GM23338 (cell line): ENCODE measurements around the gene PLXNC1. TPM values are rescaled to one million over a fixed set of nuclear protein-coding genes. Genes with fewer than 3 reads are reported as not detected.

Source experiments
- ATAC-seq: fragments of 200-7000 bp; cut with Tn5 transposase; 3 replicates; pipeline ENCODE4 v1.9.1; 2020
- DNase-seq: peaks from one replicate; pipeline ENCODE4 v3.0.0-alpha.2; 2015; ENCODE audit warnings: low spot score
- H2AFZ ChIP-seq: fragments of 200-600 bp; sonication (generic); 2 replicates; pipeline ENCODE4 v1.8.0; 2016; ENCODE audit warnings: antibody characterized with exemption, mild to moderate bottlenecking, moderate library complexity
- H3F3A ChIP-seq: fragments of 200-600 bp; sonication (generic); replicated peaks from 2 replicates; pipeline ENCODE4 v1.8.0; 2017; ENCODE audit warnings: antibody characterized with exemption, mixed run types, low read depth
- H3K27ac ChIP-seq: fragments of 200-600 bp; sonication (generic); 2 replicates; pipeline ENCODE4 v1.6.1; 2016; ENCODE audit warnings: low read depth
- H3K27me3 ChIP-seq: fragments of 200-600 bp; sonication (generic); 2 replicates; pipeline ENCODE4 v1.8.0; 2016; ENCODE audit warnings: mild to moderate bottlenecking, mixed run types, moderate library complexity; ENCODE audit not compliant: insufficient read depth
- H3K36me3 ChIP-seq: fragments of 200-600 bp; sonication (generic); 2 replicates; pipeline ENCODE4 v1.8.0; 2016; ENCODE audit warnings: mild to moderate bottlenecking; ENCODE audit not compliant: insufficient read depth
- H3K4me1 ChIP-seq: fragments of 200-600 bp; sonication (generic); 2 replicates; pipeline ENCODE4 v1.8.0; 2016; ENCODE audit warnings: mild to moderate bottlenecking, moderate library complexity; ENCODE audit not compliant: insufficient read depth
- H3K4me2 ChIP-seq: fragments of 200-600 bp; sonication (generic); 2 replicates; pipeline ENCODE4 v1.7.1; 2017; ENCODE audit warnings: mixed run types
- H3K4me3 ChIP-seq: fragments of 200-600 bp; sonication (generic); 2 replicates; pipeline ENCODE4 v1.6.1; 2016; ENCODE audit warnings: mixed run types
- H3K79me2 ChIP-seq: fragments of 200-600 bp; sonication (generic); replicated peaks from 2 replicates; pipeline ENCODE4 v1.8.0; 2017; ENCODE audit warnings: mild to moderate bottlenecking; ENCODE audit not compliant: insufficient read depth
- H3K9me2 ChIP-seq: fragments of 200-600 bp; sonication (generic); 2 replicates; pipeline ENCODE4 v1.8.0; 2017; ENCODE audit not compliant: insufficient read depth
- H4K20me1 ChIP-seq: fragments of 200-600 bp; sonication (generic); replicated peaks from 2 replicates; pipeline ENCODE4 v1.8.0; 2017; ENCODE audit warnings: mild to moderate bottlenecking; ENCODE audit not compliant: insufficient read depth
- H3K27ac Mint-ChIP-seq: 2 replicates; pipeline ENCODE4 v1.8.0; 2020; ENCODE audit warnings: inconsistent platforms, mild to moderate bottlenecking, moderate library complexity, mixed read lengths
- H3K27me3 Mint-ChIP-seq: 3 replicates; pipeline ENCODE4 v1.8.0; 2022; ENCODE audit warnings: low read depth, mild to moderate bottlenecking, moderate library complexity, mixed read lengths, inconsistent platforms; ENCODE audit not compliant: insufficient read depth, poor library complexity
- H3K36me3 Mint-ChIP-seq: 3 replicates; pipeline ENCODE4 v1.8.0; 2021; ENCODE audit warnings: low read depth, mild to moderate bottlenecking, inconsistent platforms, moderate library complexity, mixed read lengths
- H3K4me1 Mint-ChIP-seq: 3 replicates; pipeline ENCODE4 v1.8.0; 2020; ENCODE audit warnings: mild to moderate bottlenecking, inconsistent platforms, mixed read lengths
- H3K4me3 Mint-ChIP-seq: 3 replicates; pipeline ENCODE4 v1.8.0; 2021; ENCODE audit warnings: moderate library complexity, mild to moderate bottlenecking, inconsistent platforms, mixed read lengths
- H3K9me3 Mint-ChIP-seq: 3 replicates; pipeline ENCODE4 v1.8.0; 2020; ENCODE audit warnings: moderate library complexity, mild to moderate bottlenecking, inconsistent platforms, mixed read lengths
- EZH2phosphoT487 ChIP-seq: fragments of 200-600 bp; sonication (generic); IDR thresholded peaks from one replicate; pipeline ENCODE4 v1.8.1; 2018; ENCODE audit warnings: antibody characterized with exemption; ENCODE audit not compliant: unreplicated experiment
- JUNB ChIP-seq: IDR thresholded peaks from one replicate; pipeline ENCODE4 v1.6.1; 2016; ENCODE audit warnings: antibody characterized with exemption; ENCODE audit not compliant: unreplicated experiment
- STAT1 ChIP-seq: IDR thresholded peaks from one replicate; pipeline ENCODE4 v1.6.1; 2016; ENCODE audit warnings: antibody characterized with exemption; ENCODE audit not compliant: unreplicated experiment
- ZNF114 ChIP-seq: fragments of 250-450 bp; sonication (Bioruptor Pico); IDR thresholded peaks from 2 replicates; pipeline ENCODE4 v1.5.0; 2020; ENCODE audit warnings: mild to moderate bottlenecking, moderate library complexity
- polyA plus RNA-seq: library from polyadenylated mRNA; unstranded; fragments of >200 nt; fragmentation: Nextera tagmentation; extraction: Ambion mirVana; gene quantifications from 2 replicates; pipeline ENCODE4 v1.2.1, GENCODE V29; 2016
- total RNA-seq: library from RNA; depleted of rRNA; stranded (reverse); fragments of >200 nt; shearing (Covaris generic); gene quantifications from 2 replicates; pipeline ENCODE4 v1.2.3, GENCODE V29; 2014
- TF ChIP-seq, protein P1 (sequence below): fragments of 250-450 bp; sonication (Bioruptor Pico); IDR thresholded peaks from 2 replicates; pipeline ENCODE4 v1.5.0; 2020; ENCODE audit warnings: mild to moderate bottlenecking, moderate library complexity
- TF ChIP-seq, protein P2 (sequence below), 2 experiments: fragments of 200-600 bp in 1 of 2; sonication (generic) in 1 of 2; conservative IDR thresholded peaks; 2 replicates each; pipeline versions ENCODE4 v1.5.1 to v1.6.1; 2016 to 2017; ENCODE audit warnings: antibody characterized with exemption in 2 of 2, low read depth in 2 of 2, mild to moderate bottlenecking in 2 of 2, moderate library complexity in 1 of 2
- TF ChIP-seq, protein P3 (sequence below): IDR thresholded peaks from one replicate; pipeline ENCODE4 v1.6.1; 2018; ENCODE audit warnings: antibody characterized with exemption; ENCODE audit not compliant: unreplicated experiment
- TF ChIP-seq, protein P4 (sequence below): IDR thresholded peaks from 2 replicates; pipeline ENCODE4 v1.6.1; 2016; ENCODE audit warnings: antibody characterized with exemption

PLXNC1 gene
- total and polyA plus RNA-seq, 2 experiments from 2014 or later, result 1.9 to 6.5 TPM

DNA sequence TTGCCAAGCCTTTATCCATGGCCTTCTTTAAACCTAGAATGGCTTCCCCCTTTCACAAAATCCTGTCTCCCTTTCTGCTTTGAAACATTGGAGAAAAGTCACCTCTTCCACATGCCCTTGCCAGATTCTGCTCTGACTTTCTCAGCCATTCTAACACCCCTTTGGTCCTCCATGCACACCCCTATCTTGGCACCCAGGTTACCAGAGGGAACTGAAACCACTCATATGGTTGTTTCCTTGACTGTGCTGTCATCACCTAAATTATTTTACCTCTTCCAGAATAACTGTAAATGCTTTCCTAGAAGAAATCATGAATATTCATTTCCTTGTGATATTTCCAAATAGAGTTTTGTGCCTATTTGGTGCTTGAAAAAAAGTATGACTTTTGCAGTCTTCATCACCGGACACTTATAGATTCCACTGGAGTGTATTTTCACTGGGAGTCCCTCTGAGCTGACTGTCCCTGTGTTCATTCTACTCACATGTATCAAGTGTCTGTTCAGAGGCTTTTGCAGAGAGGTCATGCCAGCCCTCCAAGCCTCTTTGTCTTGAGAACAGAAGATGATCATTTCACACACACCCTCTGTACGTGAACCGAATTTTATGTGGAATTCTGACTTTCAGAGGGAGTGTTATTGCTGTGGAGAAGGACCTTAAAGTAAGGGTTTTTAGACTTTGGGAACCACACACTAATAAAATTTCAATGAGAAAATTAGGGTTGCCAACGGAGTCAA is 74.1 kb downstream of the PLXNC1 start:
- peaks cover 13% of the 10 kb centered on the region for H3K4me1 Mint-ChIP-seq
- H3K27me3 Mint-ChIP-seq, result peaks cover 4% of the 10 kb centered on the region

DNA sequence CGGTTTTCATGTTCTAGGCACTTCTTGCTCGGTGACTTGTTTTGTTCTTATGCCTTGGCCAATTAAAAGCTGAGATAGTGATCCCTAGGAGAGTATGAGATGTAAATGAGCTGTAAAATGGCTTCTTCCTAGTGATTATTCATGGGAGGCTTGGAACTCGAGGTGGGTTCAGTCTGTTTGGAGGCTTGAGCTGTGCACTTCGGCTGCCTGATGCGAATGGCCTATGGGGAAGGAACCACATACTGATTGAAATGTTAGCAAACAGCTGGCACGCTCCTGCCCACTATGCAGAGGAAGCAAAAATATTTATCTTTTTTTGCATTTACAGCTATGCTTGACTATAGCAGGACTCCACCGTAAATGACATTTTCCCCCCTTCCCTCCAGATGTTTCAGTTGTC is 75.5 kb downstream of the PLXNC1 start:
- no peak overlapping the region for H3K27ac ChIP-seq
- H3K27me3 Mint-ChIP-seq, result peaks cover 4% of the 10 kb centered on the region
- no peak for TF ChIP-seq EZH2phosphoT487
- TF ChIP-seq, protein P1, sequence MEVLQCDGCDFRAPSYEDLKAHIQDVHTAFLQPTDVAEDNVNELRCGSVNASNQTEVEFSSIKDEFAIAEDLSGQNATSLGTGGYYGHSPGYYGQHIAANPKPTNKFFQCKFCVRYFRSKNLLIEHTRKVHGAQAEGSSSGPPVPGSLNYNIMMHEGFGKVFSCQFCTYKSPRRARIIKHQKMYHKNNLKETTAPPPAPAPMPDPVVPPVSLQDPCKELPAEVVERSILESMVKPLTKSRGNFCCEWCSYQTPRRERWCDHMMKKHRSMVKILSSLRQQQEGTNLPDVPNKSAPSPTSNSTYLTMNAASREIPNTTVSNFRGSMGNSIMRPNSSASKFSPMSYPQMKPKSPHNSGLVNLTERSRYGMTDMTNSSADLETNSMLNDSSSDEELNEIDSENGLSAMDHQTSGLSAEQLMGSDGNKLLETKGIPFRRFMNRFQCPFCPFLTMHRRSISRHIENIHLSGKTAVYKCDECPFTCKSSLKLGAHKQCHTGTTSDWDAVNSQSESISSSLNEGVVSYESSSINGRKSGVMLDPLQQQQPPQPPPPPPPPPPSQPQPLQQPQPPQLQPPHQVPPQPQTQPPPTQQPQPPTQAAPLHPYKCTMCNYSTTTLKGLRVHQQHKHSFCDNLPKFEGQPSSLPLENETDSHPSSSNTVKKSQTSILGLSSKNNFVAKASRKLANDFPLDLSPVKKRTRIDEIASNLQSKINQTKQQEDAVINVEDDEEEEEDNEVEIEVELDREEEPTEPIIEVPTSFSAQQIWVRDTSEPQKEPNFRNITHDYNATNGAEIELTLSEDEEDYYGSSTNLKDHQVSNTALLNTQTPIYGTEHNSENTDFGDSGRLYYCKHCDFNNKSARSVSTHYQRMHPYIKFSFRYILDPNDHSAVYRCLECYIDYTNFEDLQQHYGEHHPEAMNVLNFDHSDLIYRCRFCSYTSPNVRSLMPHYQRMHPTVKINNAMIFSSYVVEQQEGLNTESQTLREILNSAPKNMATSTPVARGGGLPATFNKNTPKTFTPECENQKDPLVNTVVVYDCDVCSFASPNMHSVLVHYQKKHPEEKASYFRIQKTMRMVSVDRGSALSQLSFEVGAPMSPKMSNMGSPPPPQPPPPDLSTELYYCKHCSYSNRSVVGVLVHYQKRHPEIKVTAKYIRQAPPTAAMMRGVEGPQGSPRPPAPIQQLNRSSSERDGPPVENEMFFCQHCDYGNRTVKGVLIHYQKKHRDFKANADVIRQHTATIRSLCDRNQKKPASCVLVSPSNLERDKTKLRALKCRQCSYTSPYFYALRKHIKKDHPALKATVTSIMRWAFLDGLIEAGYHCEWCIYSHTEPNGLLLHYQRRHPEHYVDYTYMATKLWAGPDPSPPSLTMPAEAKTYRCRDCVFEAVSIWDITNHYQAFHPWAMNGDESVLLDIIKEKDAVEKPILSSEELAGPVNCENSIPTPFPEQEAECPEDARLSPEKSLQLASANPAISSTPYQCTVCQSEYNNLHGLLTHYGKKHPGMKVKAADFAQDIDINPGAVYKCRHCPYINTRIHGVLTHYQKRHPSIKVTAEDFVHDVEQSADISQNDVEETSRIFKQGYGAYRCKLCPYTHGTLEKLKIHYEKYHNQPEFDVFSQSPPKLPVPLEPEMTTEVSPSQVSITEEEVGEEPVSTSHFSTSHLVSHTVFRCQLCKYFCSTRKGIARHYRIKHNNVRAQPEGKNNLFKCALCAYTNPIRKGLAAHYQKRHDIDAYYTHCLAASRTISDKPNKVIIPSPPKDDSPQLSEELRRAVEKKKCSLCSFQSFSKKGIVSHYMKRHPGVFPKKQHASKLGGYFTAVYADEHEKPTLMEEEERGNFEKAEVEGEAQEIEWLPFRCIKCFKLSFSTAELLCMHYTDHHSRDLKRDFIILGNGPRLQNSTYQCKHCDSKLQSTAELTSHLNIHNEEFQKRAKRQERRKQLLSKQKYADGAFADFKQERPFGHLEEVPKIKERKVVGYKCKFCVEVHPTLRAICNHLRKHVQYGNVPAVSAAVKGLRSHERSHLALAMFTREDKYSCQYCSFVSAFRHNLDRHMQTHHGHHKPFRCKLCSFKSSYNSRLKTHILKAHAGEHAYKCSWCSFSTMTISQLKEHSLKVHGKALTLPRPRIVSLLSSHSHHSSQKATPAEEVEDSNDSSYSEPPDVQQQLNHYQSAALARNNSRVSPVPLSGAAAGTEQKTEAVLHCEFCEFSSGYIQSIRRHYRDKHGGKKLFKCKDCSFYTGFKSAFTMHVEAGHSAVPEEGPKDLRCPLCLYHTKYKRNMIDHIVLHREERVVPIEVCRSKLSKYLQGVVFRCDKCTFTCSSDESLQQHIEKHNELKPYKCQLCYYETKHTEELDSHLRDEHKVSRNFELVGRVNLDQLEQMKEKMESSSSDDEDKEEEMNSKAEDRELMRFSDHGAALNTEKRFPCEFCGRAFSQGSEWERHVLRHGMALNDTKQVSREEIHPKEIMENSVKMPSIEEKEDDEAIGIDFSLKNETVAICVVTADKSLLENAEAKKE, result no peak
- TF ChIP-seq, protein P2, sequence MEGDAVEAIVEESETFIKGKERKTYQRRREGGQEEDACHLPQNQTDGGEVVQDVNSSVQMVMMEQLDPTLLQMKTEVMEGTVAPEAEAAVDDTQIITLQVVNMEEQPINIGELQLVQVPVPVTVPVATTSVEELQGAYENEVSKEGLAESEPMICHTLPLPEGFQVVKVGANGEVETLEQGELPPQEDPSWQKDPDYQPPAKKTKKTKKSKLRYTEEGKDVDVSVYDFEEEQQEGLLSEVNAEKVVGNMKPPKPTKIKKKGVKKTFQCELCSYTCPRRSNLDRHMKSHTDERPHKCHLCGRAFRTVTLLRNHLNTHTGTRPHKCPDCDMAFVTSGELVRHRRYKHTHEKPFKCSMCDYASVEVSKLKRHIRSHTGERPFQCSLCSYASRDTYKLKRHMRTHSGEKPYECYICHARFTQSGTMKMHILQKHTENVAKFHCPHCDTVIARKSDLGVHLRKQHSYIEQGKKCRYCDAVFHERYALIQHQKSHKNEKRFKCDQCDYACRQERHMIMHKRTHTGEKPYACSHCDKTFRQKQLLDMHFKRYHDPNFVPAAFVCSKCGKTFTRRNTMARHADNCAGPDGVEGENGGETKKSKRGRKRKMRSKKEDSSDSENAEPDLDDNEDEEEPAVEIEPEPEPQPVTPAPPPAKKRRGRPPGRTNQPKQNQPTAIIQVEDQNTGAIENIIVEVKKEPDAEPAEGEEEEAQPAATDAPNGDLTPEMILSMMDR (conservative IDR thresholded peaks at IDR 0.05; ENCODE audit: low read depth in 2 of 2), result no peak
- TF ChIP-seq JUNB, result no peak
- no peak for TF ChIP-seq STAT1
- TF ChIP-seq ZNF114 (CRISPR knock-in tag), result no peak
- TF ChIP-seq, protein P3, sequence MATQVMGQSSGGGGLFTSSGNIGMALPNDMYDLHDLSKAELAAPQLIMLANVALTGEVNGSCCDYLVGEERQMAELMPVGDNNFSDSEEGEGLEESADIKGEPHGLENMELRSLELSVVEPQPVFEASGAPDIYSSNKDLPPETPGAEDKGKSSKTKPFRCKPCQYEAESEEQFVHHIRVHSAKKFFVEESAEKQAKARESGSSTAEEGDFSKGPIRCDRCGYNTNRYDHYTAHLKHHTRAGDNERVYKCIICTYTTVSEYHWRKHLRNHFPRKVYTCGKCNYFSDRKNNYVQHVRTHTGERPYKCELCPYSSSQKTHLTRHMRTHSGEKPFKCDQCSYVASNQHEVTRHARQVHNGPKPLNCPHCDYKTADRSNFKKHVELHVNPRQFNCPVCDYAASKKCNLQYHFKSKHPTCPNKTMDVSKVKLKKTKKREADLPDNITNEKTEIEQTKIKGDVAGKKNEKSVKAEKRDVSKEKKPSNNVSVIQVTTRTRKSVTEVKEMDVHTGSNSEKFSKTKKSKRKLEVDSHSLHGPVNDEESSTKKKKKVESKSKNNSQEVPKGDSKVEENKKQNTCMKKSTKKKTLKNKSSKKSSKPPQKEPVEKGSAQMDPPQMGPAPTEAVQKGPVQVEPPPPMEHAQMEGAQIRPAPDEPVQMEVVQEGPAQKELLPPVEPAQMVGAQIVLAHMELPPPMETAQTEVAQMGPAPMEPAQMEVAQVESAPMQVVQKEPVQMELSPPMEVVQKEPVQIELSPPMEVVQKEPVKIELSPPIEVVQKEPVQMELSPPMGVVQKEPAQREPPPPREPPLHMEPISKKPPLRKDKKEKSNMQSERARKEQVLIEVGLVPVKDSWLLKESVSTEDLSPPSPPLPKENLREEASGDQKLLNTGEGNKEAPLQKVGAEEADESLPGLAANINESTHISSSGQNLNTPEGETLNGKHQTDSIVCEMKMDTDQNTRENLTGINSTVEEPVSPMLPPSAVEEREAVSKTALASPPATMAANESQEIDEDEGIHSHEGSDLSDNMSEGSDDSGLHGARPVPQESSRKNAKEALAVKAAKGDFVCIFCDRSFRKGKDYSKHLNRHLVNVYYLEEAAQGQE, result no peak
- TF ChIP-seq, protein P4, sequence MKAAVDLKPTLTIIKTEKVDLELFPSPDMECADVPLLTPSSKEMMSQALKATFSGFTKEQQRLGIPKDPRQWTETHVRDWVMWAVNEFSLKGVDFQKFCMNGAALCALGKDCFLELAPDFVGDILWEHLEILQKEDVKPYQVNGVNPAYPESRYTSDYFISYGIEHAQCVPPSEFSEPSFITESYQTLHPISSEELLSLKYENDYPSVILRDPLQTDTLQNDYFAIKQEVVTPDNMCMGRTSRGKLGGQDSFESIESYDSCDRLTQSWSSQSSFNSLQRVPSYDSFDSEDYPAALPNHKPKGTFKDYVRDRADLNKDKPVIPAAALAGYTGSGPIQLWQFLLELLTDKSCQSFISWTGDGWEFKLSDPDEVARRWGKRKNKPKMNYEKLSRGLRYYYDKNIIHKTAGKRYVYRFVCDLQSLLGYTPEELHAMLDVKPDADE, result no peak

More for the DNA sequence above, 74.1 kb downstream of the PLXNC1 start:
- no peak overlapping the region for H3K4me3 Mint-ChIP-seq
- H3K9me2 ChIP-seq, result peaks cover 8% of the 10 kb centered on the region; the same call in 1 of the 2 replicates
- H3K79me2 ChIP-seq, result no peaks in the 10 kb centered on the region
- no peaks in the 10 kb centered on the region for H4K20me1 ChIP-seq
- H3K27ac Mint-ChIP-seq, result no peak overlapping the region; the same call in 1 of the 2 replicates
- H2AFZ ChIP-seq, result no peak overlapping the region
- TF ChIP-seq EZH2phosphoT487, result no peak
- H3K27me3 ChIP-seq, result no peaks in the 10 kb centered on the region
- DNase-seq (no peak), ATAC-seq (no peak)
- no peaks in the 10 kb centered on the region for H3K9me3 Mint-ChIP-seq
- no peaks in the 10 kb centered on the region for H3K4me1 ChIP-seq
- H3K4me2 ChIP-seq, result no peak overlapping the region
- no peaks in the 10 kb centered on the region for H3K36me3 Mint-ChIP-seq
- no peak overlapping the region for H3K4me3 ChIP-seq
- H3F3A ChIP-seq, result no peaks in the 10 kb centered on the region
- H3K27ac ChIP-seq, result no peak overlapping the region
- H3K36me3 ChIP-seq, result no peaks in the 10 kb centered on the region

More for the DNA sequence above, 75.5 kb downstream of the PLXNC1 start:
- no peak for DNase-seq
- H3K27ac Mint-ChIP-seq, result no peak overlapping the region
- Histone ChIP-seq H3K36me3 (no peaks in the 10 kb centered on the region), H3K27me3 (no peaks in the 10 kb centered on the region), H3K4me1 (no peaks in the 10 kb centered on the region), H4K20me1 (no peaks in the 10 kb centered on the region), H2AFZ (no peak overlapping the region), H3F3A (no peaks in the 10 kb centered on the region), H3K79me2 (no peaks in the 10 kb centered on the region), H3K4me2 (no peak overlapping the region), H3K4me3 (no peak overlapping the region), H3K9me2 (peaks cover 8% of the 10 kb centered on the region; the same call in 1 of the 2 replicates)
- peaks cover 13% of the 10 kb centered on the region for H3K4me1 Mint-ChIP-seq
- no peaks in the 10 kb centered on the region for H3K36me3 Mint-ChIP-seq
- H3K9me3 Mint-ChIP-seq, result no peaks in the 10 kb centered on the region
- ATAC-seq, result no peak
- no peak overlapping the region for H3K4me3 Mint-ChIP-seq
